Measurements from ENCODE around the gene TBC1D22A. TPM values are rescaled to one million over a fixed set of nuclear protein-coding genes. Genes with fewer than 3 reads are reported as not detected.

The TBC1D22A gene, protein sequence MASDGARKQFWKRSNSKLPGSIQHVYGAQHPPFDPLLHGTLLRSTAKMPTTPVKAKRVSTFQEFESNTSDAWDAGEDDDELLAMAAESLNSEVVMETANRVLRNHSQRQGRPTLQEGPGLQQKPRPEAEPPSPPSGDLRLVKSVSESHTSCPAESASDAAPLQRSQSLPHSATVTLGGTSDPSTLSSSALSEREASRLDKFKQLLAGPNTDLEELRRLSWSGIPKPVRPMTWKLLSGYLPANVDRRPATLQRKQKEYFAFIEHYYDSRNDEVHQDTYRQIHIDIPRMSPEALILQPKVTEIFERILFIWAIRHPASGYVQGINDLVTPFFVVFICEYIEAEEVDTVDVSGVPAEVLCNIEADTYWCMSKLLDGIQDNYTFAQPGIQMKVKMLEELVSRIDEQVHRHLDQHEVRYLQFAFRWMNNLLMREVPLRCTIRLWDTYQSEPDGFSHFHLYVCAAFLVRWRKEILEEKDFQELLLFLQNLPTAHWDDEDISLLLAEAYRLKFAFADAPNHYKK
- total RNA-seq, result 10 to 100 TPM; 12.5 to 25.6 (median 19.1) TPM
- 10 to 100 TPM; 13.2 to 14.8 TPM for polyA plus RNA-seq
- long read RNA-seq, donor 1, transcript TBC1D22A-201 (13 exons, 3,787 nt), result major isoform, 38 of 86 reads
- long read RNA-seq, donor 1, partial matches to known transcripts, result 23 of 86 reads
- long read RNA-seq, donor 1, other reads (novel, unspliced or antisense), result 23 of 86 reads
- long read RNA-seq, donor 2, partial matches to known transcripts, result 0 of 3 reads
- long read RNA-seq, donor 2, other reads (novel, unspliced or antisense), result 0 of 3 reads
- long read RNA-seq, donor 3, transcript TBC1D22A-201 (13 exons, 3,787 nt), result major isoform, 23 of 37 reads
- long read RNA-seq, donor 3, partial matches to known transcripts, result 3 of 37 reads
- long read RNA-seq, donor 3, other reads (novel, unspliced or antisense), result 10 of 37 reads

DNA sequence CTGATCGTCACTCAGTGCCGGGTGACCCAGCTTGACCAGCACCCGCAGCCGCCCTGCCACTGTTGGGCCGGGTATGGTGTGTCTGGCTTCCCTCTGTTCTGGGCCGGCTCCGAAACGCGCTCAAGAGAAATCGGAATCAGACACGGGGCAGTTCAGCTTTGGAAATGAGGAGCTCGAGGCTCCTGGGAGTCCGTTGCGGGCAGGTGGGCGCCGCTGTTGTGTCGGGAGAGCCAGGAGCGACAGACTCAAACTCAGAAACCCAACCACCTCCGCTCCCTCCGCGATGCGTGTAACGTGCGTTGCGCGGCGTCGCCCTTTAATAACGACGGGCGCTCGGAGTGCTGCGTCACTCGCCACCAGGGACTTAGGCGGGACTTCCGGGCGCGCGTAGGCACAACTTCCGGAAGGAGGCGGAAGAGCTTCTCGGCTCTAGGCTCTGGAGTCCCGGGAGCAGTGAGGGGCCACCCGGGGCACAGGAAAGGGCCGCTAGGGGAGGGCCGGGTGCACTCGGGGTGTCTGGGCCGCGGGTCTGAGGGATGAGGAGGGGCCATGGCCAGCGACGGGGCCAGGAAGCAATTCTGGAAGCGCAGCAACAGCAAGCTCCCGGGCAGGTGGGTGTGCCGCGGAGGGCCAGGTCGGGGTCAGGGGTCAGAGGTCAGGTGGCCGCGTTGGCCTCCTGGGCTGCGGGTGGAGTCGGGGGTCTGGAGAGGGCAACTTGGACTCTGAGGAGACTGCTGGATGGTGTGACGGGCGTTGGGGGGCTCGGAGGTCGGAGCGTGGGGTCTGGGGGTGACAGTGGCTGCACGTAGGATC lies at the start of gene TBC1D22A:
Gene TBC1D22A (plus strand): TSS at position 413 of the 813 bp plus-strand sequence. CDS start 137 bp downstream, at position 550.
- intact Hi-C loops (cut with DNase I), result no loop called here
- H3K4me1 ChIP-seq (ENCODE audit: insufficient read depth), result peaks cover 3% of the 10 kb centered on the region
- WGBS, 3 donors, result 0 to 1% (median 1%) methylated on average over 65 to 66 of the region's 66 CpGs

DNA sequence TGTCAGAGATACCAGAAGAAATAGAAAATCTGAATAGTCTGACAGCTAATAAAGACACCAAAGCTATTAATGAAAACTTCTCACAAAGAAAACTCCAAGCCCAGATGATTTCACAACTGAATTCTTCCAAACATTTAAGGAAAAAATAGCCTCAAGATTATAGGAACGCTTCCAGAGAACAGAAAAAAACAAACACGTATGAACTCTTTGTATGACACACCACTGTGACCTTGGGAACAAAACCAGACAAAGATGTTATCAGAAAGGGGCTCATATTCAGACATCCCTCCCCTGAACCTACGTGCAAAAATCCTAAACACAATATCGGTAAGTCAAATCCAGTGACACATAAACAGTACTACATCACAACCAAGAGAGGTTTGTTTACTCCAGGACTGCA lies 47.9 kb upstream of the TBC1D22A start:
- Histone ChIP-seq H3K36me3 (no peaks in the 10 kb centered on the region), H3K27me3 (no peaks in the 10 kb centered on the region), H3K9me3 (no peaks in the 10 kb centered on the region), H3K4me3 (no peak overlapping the region), H3K27ac (peak overlapping the region in 1 of 2 donors; percentile 38), H3K4me1 (ENCODE audit: insufficient read depth) (peaks cover 8% of the 10 kb centered on the region)
- no peak for DNase-seq
- intact Hi-C loops (cut with DNase I), result no loop called here
- TF ChIP-seq POLR2A (IDR thresholded peaks at IDR 0.05), result no peak
- TF ChIP-seq EP300 (IDR thresholded peaks at IDR 0.05), result no peak
- TF ChIP-seq, protein P1, sequence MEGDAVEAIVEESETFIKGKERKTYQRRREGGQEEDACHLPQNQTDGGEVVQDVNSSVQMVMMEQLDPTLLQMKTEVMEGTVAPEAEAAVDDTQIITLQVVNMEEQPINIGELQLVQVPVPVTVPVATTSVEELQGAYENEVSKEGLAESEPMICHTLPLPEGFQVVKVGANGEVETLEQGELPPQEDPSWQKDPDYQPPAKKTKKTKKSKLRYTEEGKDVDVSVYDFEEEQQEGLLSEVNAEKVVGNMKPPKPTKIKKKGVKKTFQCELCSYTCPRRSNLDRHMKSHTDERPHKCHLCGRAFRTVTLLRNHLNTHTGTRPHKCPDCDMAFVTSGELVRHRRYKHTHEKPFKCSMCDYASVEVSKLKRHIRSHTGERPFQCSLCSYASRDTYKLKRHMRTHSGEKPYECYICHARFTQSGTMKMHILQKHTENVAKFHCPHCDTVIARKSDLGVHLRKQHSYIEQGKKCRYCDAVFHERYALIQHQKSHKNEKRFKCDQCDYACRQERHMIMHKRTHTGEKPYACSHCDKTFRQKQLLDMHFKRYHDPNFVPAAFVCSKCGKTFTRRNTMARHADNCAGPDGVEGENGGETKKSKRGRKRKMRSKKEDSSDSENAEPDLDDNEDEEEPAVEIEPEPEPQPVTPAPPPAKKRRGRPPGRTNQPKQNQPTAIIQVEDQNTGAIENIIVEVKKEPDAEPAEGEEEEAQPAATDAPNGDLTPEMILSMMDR (IDR thresholded peaks at IDR 0.05), result no peak
- 6 to 9% (median 6%) methylated on average over 4 of the region's 4 CpGs for WGBS, 3 donors

More for the DNA sequence above, at the start of gene TBC1D22A:
- Histone ChIP-seq H3K9me3 (no peaks in the 10 kb centered on the region), H3K27ac (peak within 1 kb of the TSS; percentile 67 to 91), H3K27me3 (no peaks in the 10 kb centered on the region), H3K4me3 (peak within 1 kb of the TSS; percentile 75), H3K36me3 (no peaks in the 10 kb centered on the region)
- TF ChIP-seq EP300 (IDR thresholded peaks at IDR 0.05), result no peak
- TF ChIP-seq, protein P1 (IDR thresholded peaks at IDR 0.05), result peak in 1 of 3 donors; percentile 39
- peak; percentile 99 for TF ChIP-seq POLR2A (IDR thresholded peaks at IDR 0.05)
- DNase-seq, result peak; percentile 92 to 97 (median 95)

DNA sequence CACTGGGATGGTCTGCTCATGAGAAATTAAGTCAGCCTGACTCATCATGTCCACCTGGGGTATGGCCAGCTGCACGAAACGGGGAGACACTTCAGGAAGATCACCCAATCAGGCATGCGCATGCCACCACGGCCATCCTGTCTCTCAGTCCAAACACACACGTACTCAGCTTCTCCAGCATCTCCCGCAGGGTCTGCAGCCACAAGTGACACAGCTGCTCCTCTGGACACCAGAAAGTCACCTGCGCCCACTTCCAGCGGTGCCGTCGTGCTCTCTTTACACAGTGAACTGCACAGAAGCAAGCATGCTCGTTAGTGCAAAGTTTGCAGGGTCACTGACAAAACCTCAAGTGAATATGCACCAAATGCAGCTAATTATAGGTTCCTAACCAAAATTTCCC lies 42.5 kb upstream of the TBC1D22A start:
- intact Hi-C loops (cut with DNase I), result no loop called here
- no peak overlapping the region for H3K27ac ChIP-seq
- no peaks in the 10 kb centered on the region for H3K27me3 ChIP-seq
- no peak overlapping the region for H3K4me3 ChIP-seq
- H3K9me3 ChIP-seq, result no peaks in the 10 kb centered on the region
- H3K4me1 ChIP-seq (ENCODE audit: insufficient read depth), result no peaks in the 10 kb centered on the region
- no peaks in the 10 kb centered on the region for H3K36me3 ChIP-seq
- no peak for DNase-seq
- 88 to 92% (median 90%) methylated on average over 11 of the region's 11 CpGs for WGBS, 3 donors
- TF ChIP-seq EP300 (IDR thresholded peaks at IDR 0.05) (no peak), POLR2A (IDR thresholded peaks at IDR 0.05) (no peak)
- TF ChIP-seq, protein P1 (IDR thresholded peaks at IDR 0.05), result no peak

Measured in ovary (tissue), 10 donors.